Prostate gland (tissue), 2 donors: Measurements from ENCODE around the gene SLC25A44.

Experiments
- CTCF ChIP-seq, 4 experiments: fragments of 200-600 bp in 2 of 4; fragments of 450-650 bp in 2 of 4; sonication (generic) in 2 of 4; IDR thresholded peaks; 1 replicate in 3 of 4; 2 replicates in 1 of 4; pipeline ENCODE4 v1.5.1; 2016 to 2019; ENCODE audit warnings: antibody characterized with exemption in 4 of 4, mild to moderate bottlenecking in 2 of 4, moderate library complexity in 2 of 4
- POLR2A ChIP-seq: fragments of 450-650 bp; IDR thresholded peaks from one replicate; pipeline ENCODE4 v1.6.1; 2016; ENCODE audit warnings: antibody characterized with exemption, mild to moderate bottlenecking

GRCh38 chr1:156260896-156261295, 67.0 kb downstream of the SLC25A44 start:
- TF ChIP-seq CTCF (IDR thresholded peaks at IDR 0.05), result no peak
- TF ChIP-seq POLR2A, result no peak
